Erythroblast (primary cell): ENCODE results near the gene RFX2.

Experiments used
- GATA1 ChIP-seq: IDR thresholded peaks from 2 replicates; pipeline ENCODE4 v1.6.1; 2011; ENCODE audit warnings: low read depth, mild to moderate bottlenecking, control low read depth, low read length, moderate library complexity
- POLR2A ChIP-seq: IDR thresholded peaks from 2 replicates; pipeline ENCODE4 v1.6.1; 2011; ENCODE audit warnings: mild to moderate bottlenecking, low read length

- TF ChIP-seq POLR2A (no peak), GATA1 (no peak)
Measured at GRCh38 chr19:6057651-6058517, 52.4 kb downstream of the RFX2 start.
